ENCODE measurements around the gene EMC6.
"Not testable (repeated sequence)": the region's sequence is repeated elsewhere in the genome, so short reads cannot be mapped to it uniquely, and the experiment has no call there.

The EMC6 gene

GRCh38 chr17:3681057-3681456, 12.4 kb downstream of the EMC6 start:
- no peak for DNase-seq (ENCODE audit: low read depth, low spot score)

GRCh38 chr17:3681565-3681964, 13.0 kb downstream of the EMC6 start:
- no peak for DNase-seq (ENCODE audit: low read depth, low spot score)

DNA sequence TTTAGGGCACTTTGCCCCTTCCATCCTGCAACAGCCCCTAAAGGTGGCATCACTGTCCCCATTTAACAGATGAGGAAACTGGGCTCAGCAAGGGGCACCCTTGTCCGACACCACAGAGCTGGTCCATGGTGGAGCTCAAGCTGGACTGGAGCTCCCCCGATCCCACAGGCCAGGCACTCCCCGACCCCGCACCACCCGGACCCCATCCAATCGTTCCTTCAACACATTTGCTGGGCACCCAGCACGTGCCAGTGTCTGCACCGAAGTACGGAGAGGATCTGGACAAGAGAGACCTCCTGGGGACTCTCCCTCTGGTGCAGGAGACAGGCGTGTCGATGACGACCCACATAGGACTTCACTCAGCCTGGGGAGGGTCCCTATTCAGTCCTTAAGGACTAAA, 13.4 kb downstream of the EMC6 start:
- no peak for DNase-seq (ENCODE audit: low read depth, low spot score)

GRCh38 chr17:3683054-3683511, 14.5 kb downstream of the EMC6 start:
- DNase-seq (ENCODE audit: low read depth, low spot score), result no peak

GRCh38 chr17:3685174-3685573, 16.6 kb downstream of the EMC6 start:
- DNase-seq (ENCODE audit: low read depth, low spot score), result no peak

- no peak for DNase-seq (ENCODE audit: low read depth, low spot score)
These were observed 19.5 kb downstream of the EMC6 start for GRCh38 chr17:3688027-3688553.

GRCh38 chr17:3688852-3689261, 20.2 kb downstream of the EMC6 start:
- DNase-seq (ENCODE audit: low read depth, low spot score), result no peak

- DNase-seq (ENCODE audit: low read depth, low spot score), result no peak
These were observed 20.9 kb downstream of the EMC6 start for GRCh38 chr17:3689262-3690093.

DNA sequence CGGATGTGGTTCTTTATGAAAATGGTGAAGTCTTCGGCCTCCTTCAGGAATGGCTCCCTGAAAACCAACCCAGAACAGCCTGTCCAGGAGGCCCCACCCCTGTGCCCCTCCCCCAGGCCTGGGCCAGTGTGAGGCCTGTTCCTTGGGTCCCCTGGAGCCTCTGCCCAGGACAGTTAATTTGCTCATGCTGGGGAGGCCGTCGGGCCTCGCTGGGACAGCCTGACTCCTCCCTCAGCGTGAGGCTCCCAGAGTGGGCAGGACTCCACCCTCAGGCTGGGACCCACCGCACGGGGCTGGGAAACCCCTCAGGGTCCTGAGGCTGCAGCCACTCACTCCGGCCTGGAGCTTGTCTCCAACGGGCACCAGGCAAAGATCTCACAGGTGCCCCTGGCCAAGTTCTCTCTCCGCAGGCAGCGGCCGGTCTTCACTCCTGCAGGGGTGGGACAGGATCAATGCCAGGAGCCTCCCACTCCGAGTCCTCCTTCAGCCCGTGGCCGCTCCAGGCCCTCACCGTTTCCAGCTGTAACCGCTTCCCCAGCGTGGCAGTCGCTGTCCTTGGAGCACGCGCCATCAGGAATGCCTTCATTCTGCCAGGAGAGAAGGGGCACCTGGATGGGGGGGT, 21.6 kb downstream of the EMC6 start:
- DNase-seq (ENCODE audit: low read depth, low spot score), result no peak

- no peak for DNase-seq (ENCODE audit: low read depth, low spot score)
These were observed 23.0 kb downstream of the EMC6 start for GRCh38 chr17:3691617-3692067.

DNA sequence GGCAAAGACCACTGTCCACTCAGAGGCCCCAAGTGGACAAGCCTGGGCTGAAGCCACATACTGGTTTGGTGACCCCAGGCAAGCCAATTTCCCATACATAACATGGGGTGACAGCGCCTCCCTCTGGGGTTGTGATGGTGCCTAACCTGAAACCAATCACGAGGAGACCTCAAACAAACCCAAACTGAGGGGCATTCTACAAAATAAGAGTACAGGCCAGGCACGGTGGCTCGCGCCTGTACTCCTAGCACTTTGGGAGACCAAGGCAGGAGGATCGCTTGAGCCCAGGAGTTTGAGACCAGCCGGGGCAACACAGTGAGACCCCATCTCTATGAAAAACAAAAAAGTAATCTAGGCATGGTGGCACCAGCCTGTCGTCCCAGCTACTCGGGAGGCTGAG, 23.7 kb downstream of the EMC6 start:
- no peak for DNase-seq (ENCODE audit: low read depth, low spot score)

DNA sequence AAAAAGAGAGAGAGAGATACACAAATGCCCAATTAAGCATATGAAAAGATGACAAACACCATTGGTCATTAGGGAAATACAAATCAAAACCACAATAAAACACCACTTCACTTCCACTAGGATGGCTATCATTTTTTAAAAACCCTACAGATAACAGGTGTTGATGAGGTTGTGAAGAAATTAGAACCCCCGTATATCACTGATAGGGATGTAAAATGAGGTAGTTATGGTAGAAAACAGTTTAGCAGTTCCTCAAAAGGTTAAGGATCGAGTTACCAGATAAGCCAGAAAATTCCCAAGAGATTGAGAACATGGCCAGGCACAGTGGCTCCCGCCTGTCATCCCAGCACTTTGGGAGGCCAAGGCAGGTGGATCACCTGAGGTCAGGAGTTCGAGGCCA, 24.5 kb downstream of the EMC6 start:
- DNase-seq (ENCODE audit: low read depth, low spot score), result no peak

DNA sequence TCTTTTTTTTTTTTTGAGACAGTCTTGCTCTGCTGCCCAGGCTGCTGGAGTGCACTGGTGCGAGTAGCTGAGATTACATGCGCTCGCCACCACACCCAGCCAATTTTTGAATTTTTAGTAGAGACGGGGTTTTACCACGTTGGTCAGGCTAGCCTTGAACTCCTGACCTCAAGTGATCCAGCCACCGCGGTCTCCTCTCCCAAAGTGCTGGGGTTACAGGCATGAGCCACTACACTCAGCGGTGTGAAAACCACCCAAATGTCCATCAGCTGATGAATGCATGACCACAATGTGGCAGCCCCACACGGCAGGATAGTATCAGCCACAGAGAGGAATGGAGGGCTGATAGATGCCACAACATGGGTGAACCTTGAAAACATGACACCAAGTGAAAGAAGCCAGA, 25.2 kb downstream of the EMC6 start:
- no peak for DNase-seq (ENCODE audit: low read depth, low spot score)

GRCh38 chr17:3695129-3695722, 26.6 kb downstream of the EMC6 start:
- DNase-seq (ENCODE audit: low read depth, low spot score), result no peak

DNA sequence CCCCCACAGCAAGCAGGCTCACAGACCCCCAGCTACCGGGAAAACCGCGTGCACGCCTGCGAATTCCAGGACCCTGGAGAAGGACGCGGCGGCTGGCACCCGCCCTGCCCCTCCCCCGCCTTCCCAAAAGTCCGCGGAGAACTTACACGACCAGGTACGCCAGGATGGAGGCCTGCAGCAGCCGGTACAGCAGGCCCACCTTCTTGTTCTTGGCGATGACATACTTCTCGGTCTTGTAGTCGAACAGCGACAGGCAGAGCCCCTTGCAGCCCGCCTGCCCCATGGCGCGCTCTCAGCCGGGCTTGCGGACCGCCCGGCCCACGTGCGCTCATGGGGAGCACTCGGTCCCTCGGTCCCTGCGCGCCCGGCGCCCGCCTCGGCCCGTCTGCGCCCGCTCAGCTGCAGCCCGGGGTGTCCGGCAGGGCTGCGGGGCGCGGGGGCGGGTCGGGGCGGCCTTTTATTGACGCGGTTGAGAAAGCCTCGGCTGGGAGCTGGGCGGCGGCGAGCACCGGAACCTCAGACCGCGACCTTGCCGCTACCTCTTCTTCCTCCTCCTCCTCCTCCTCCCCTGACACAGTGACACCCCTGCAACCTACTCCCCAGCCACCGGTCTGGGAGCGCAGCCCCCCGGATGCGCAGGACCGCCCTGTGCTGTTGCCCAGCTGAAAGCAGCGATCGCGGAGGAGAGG, 27.3 kb downstream of the EMC6 start, which contains the start of gene P2RX5:
Gene P2RX5, minus strand, starts transcription at position 433 of the 689 bp plus-strand sequence. Its CDS starts 150 bp downstream, at position 283.
- no peak for DNase-seq (ENCODE audit: low read depth, low spot score)

DNA sequence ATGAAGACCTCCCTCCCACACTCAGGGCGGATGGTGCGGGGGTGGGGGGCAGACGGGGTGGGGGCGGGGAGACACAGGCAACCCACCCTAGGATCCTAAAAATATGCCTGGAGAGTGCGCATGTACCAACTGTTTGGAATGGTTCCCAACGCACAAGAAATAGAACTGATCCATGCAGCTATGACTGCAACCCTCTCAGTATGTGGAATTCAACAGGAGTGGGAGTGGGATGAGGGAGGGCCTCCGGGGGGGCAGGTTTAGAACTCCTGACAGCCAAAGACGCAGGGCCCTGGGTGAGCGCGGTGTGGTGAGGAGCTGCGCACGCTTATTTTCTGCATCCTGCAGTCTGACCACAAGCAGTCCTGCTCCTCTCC, 28.5 kb downstream of the EMC6 start:
- no peak for DNase-seq (ENCODE audit: low read depth, low spot score)

DNA sequence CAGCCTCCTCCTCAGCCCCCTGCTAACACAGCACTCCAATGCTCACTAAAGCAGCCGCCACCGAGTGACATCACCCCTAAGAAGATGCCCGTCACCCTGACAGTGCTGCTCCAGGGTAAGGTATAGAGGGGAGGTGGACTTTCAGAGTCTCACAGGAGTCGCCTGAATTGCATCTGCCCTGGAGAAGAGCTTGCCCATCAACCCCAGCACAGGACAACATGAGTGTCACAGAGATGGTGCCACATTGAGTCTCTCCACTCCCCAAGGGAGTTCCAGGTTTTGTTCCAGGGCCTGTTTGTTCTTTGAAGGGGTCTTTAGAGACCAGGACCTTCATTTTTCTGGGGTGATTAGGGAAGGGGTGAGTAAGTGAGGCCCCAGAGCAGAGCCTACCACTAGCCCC, 29.5 kb downstream of the EMC6 start:
- no peak for DNase-seq (ENCODE audit: low read depth, low spot score)

- DNase-seq (ENCODE audit: low read depth, low spot score), result no peak
These were observed 31.3 kb downstream of the EMC6 start for GRCh38 chr17:3699951-3700350.

GRCh38 chr17:3702041-3702539, 33.5 kb downstream of the EMC6 start:
- not testable (repeated sequence) for DNase-seq (ENCODE audit: low read depth, low spot score)

DNA sequence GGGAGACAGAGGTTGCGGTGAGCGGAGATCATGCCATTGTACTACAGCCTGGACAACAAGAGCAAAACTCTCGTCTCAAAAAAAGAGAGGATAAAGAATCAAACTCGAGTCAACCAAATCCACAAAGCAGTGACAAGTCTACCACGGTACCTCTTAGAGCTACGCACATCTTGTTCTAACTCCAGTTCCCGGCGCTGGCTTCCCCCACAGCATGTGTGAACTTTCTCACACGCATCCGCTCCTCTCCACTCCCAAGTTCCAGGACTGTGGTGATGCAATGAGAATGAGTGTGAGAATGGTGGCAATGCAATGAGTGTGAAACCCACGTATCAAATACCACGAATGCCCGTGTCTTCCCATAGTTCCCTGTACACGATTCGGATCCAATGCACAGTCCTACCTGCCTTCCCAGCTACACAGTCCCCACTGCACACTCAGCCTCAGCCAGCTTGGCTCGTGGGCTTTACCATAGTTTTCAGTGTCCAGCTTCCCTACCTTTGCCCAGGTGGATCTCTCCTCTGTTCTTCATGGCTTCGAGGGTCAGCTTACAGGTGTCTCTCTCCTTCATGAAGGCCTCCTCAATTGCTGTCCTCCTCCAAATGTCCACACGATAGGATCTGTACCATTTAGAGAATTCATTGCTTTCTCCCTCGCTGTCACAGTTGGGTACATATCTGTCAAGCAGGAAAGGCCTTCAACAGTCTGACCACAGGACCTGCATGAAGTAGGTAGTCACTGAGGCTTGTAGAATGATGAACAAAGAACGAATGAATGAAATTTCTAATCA, 36.5 kb downstream of the EMC6 start:
- DNase-seq (ENCODE audit: low read depth, low spot score), result no peak

DNA sequence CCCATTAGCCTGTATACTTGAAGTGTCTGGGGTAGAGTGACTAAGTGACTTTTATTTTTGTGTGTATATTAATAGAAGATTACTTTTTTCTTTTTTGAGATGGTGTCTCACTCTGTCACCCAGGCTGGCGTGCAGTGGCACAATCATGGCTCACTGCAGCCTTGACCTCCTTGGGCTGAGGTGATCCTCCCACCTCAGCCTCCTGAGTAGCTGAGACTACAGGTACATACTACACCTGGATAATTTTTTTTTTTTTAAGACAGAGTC, 37.0 kb downstream of the EMC6 start:
- not testable (repeated sequence) for DNase-seq (ENCODE audit: low read depth, low spot score)
